IgD-negative memory B cell (primary cell): Measurements from ENCODE around the gene TEX13A. TPM values are rescaled to one million over a fixed set of nuclear protein-coding genes. Genes with fewer than 3 reads are reported as not detected.

Experiments
- H3K27ac Mint-ChIP-seq, 3 donors: one replicate each; pipeline ENCODE4 v1.8.0; 2020 to 2022; ENCODE audit warnings: mild to moderate bottlenecking in 3 of 3, mixed read lengths in 3 of 3, moderate library complexity in 1 of 3
- H3K27me3 Mint-ChIP-seq: one replicate; pipeline ENCODE4 v1.8.0; 2021; ENCODE audit warnings: mixed read lengths
- H3K36me3 Mint-ChIP-seq: one replicate; pipeline ENCODE4 v1.8.0; 2020; ENCODE audit warnings: mild to moderate bottlenecking, mixed read lengths
- H3K4me1 Mint-ChIP-seq, 3 donors: one replicate each; pipeline ENCODE4 v1.8.0; 2020 to 2022; ENCODE audit warnings: mixed read lengths in 3 of 3, mild to moderate bottlenecking in 1 of 3
- H3K4me3 Mint-ChIP-seq, 4 donors: one replicate each; pipeline ENCODE4 v1.8.0; 2020 to 2022; ENCODE audit warnings: mild to moderate bottlenecking in 4 of 4, mixed read lengths in 4 of 4, moderate library complexity in 3 of 4
- H3K9me3 Mint-ChIP-seq, 3 donors: one replicate each; pipeline ENCODE4 v1.8.0; 2020 to 2021; ENCODE audit warnings: mixed read lengths in 3 of 3, mild to moderate bottlenecking in 1 of 3
- polyA plus RNA-seq: library from polyadenylated mRNA; unstranded; fragments of 300-500 nt; fragmentation: Illumina TruSeq; gene quantifications from one replicate; pipeline ENCODE4 v1.2.3, GENCODE V29; 2021

TEX13A gene
- polyA plus RNA-seq, 1 donor from 2014 or later = not detected

GRCh38 chrX:105211066-105211575, 9.4 kb downstream of the TEX13A start:
- Mint-ChIP-seq H3K36me3 (no peaks in the 10 kb centered on the region), H3K4me1 (no peaks in the 10 kb centered on the region), H3K27ac (no peak overlapping the region), H3K27me3 (no peaks in the 10 kb centered on the region), H3K4me3 (no peak overlapping the region), H3K9me3 (peaks cover 0 to 8% (median 0%) of the 10 kb centered on the region in 3 donors)

- Mint-ChIP-seq H3K4me3 (no peak overlapping the region), H3K27me3 (no peaks in the 10 kb centered on the region), H3K9me3 (peaks cover 0 to 7% (median 0%) of the 10 kb centered on the region in 3 donors), H3K4me1 (no peaks in the 10 kb centered on the region), H3K27ac (no peak overlapping the region), H3K36me3 (no peaks in the 10 kb centered on the region)
These were observed 10.2 kb downstream of the TEX13A start for GRCh38 chrX:105210258-105210657.

DNA sequence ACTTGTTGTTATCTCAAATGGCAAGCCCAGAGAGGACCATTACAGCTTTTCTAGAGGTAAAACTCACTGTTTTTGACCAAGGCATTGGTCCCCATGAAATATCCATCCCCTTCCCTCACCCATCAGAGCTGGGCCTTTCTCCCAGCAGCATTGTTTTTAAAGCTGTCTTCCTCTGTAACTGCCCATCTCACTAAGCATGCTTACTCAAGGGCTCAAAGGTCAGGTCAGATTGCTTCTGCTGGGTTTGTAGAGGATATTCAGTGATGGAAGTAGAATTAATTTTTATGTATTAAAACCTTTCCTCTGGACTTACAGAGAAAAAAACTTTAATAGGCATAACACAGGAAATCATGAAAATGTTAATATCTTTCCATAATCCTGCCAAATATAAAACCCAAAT, 11.1 kb downstream of the TEX13A start:
- H3K4me1 Mint-ChIP-seq = no peaks in the 10 kb centered on the region
- H3K27me3 Mint-ChIP-seq = no peaks in the 10 kb centered on the region
- no peaks in the 10 kb centered on the region for H3K36me3 Mint-ChIP-seq
- no peak overlapping the region for H3K27ac Mint-ChIP-seq
- H3K4me3 Mint-ChIP-seq = no peak overlapping the region
- no peaks in the 10 kb centered on the region for H3K9me3 Mint-ChIP-seq

DNA sequence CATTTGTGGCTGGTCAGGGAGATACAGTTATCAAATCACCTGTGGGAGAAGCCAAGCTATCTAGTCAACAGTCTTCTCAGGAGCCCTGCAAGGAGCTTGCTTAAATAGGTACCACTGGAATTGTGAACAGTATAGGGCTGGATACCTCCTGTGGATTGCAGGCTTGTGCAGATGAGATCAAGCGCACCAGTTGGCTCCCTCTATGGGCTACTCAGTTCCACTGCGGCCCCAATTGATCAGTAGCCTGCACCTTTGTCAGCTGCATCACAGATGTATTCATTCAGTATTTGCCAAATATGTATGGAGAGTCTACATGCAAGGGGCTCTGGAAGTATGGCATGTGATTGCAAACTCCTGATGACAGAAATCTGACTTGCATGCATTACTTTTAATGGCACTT, 28.6 kb downstream of the TEX13A start:
- no peaks in the 10 kb centered on the region for H3K4me1 Mint-ChIP-seq
- H3K27me3 Mint-ChIP-seq = peaks cover 4% of the 10 kb centered on the region
- no peak overlapping the region for H3K4me3 Mint-ChIP-seq

DNA sequence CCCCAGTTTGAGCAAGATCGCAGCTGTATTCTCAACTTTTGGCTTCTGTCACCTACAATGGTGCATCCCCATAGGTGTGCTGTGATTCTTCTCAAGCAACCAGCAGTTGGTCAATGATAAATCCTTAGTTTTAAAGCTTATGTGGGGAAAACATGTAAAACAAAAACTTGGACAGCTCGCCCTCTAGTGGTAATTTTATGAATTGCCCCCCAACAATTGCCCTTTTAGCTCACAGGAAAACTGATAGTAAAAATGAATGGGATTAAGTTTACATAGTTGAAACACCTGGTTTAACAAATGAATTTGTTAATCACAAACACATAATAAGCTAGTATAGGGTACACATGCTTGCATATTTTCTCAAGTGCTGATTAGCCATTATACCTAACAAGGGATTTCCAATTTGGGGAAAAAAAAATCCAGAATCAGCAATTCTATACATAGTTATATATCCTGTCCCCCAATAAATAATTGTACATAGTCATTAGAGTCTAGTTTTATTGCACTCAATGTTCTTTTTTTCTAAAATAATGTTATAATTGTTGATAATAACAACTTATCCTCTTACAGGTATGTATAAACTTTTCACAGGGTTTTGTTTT, 30.1 kb downstream of the TEX13A start:
- Mint-ChIP-seq H3K27me3 (peaks cover 4% of the 10 kb centered on the region), H3K27ac (no peak overlapping the region), H3K9me3 (no peaks in the 10 kb centered on the region), H3K36me3 (no peaks in the 10 kb centered on the region), H3K4me3 (no peak overlapping the region), H3K4me1 (no peaks in the 10 kb centered on the region)

More for the DNA sequence above, 28.6 kb downstream of the TEX13A start:
- Mint-ChIP-seq H3K27ac (no peak overlapping the region), H3K36me3 (no peaks in the 10 kb centered on the region), H3K9me3 (no peaks in the 10 kb centered on the region)

- no peak overlapping the region for H3K27ac Mint-ChIP-seq
- no peaks in the 10 kb centered on the region for H3K36me3 Mint-ChIP-seq
- H3K9me3 Mint-ChIP-seq = no peaks in the 10 kb centered on the region
- no peak overlapping the region for H3K4me3 Mint-ChIP-seq
- H3K4me1 Mint-ChIP-seq = no peaks in the 10 kb centered on the region
- H3K27me3 Mint-ChIP-seq = peaks cover 4% of the 10 kb centered on the region
These were observed 31.4 kb downstream of the TEX13A start for GRCh38 chrX:105189093-105189492.

GRCh38 chrX:105179644-105180043, 40.9 kb downstream of the TEX13A start:
- no peaks in the 10 kb centered on the region for H3K36me3 Mint-ChIP-seq
- H3K4me1 Mint-ChIP-seq = no peaks in the 10 kb centered on the region
- H3K9me3 Mint-ChIP-seq = peaks cover 2 to 10% (median 6%) of the 10 kb centered on the region in 3 donors
- no peaks in the 10 kb centered on the region for H3K27me3 Mint-ChIP-seq
- H3K27ac Mint-ChIP-seq = no peak overlapping the region
- H3K4me3 Mint-ChIP-seq = no peak overlapping the region

DNA sequence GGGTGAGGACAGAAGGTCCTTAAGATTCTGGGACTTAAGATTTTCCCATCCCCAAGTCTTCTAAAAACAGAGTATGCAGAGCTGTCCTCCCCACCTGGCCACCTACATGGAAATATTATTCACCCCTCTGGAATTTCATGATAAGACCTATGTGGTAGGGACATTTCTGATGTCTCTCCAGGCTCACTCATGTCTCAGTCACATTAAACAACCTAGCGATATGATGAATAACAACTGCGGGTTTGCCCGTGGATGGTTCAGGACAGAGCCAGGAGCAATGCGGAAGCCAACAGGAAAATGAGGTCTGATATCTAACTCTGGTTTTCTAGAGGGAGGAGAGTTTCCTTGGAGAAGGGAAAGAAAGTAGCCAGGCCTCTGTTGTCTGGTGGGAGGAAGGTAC, 47.4 kb downstream of the TEX13A start:
- H3K4me3 Mint-ChIP-seq = no peak overlapping the region
- peaks cover 0 to 2% (median 2%) of the 10 kb centered on the region in 3 donors for H3K9me3 Mint-ChIP-seq
- H3K27ac Mint-ChIP-seq = no peak overlapping the region
- H3K27me3 Mint-ChIP-seq = no peaks in the 10 kb centered on the region
- no peaks in the 10 kb centered on the region for H3K4me1 Mint-ChIP-seq
- peaks cover 2% of the 10 kb centered on the region for H3K36me3 Mint-ChIP-seq
